ENCODE measurements around the gene DNAJB8. TPM values are rescaled to one million over a fixed set of nuclear protein-coding genes. Genes with fewer than 3 reads are reported as not detected.

Gene DNAJB8
- total RNA-seq, 1 experiment from 2014 or later = not detected

GRCh38 chr3:128498127-128498626 is 31.5 kb upstream of the DNAJB8 start:
- Histone ChIP-seq H3K36me3 (replicated peaks; ENCODE audit: control insufficient read depth, insufficient read depth, low read length) (no peaks in the 10 kb centered on the region), H3K4me3 (ENCODE audit: insufficient read depth, low read depth, low read length) (no peak overlapping the region), H3K27me3 (ENCODE audit: control insufficient read depth, insufficient read depth, low read length) (peaks cover 52% of the 10 kb centered on the region)
- no peak for DNase-seq

GRCh38 chr3:128497305-128498126 is 30.8 kb upstream of the DNAJB8 start:
- peak overlapping the region; percentile 47 for H3K4me3 ChIP-seq (ENCODE audit: insufficient read depth, low read depth, low read length)
- H3K36me3 ChIP-seq (replicated peaks; ENCODE audit: control insufficient read depth, insufficient read depth, low read length) = no peaks in the 10 kb centered on the region
- peak; percentile 99 for DNase-seq
- H3K27me3 ChIP-seq (ENCODE audit: control insufficient read depth, insufficient read depth, low read length) = peaks cover 59% of the 10 kb centered on the region

- Histone ChIP-seq H3K36me3 (replicated peaks; ENCODE audit: control insufficient read depth, insufficient read depth, low read length) (no peaks in the 10 kb centered on the region), H3K27me3 (ENCODE audit: control insufficient read depth, insufficient read depth, low read length) (peaks cover 67% of the 10 kb centered on the region), H3K4me3 (ENCODE audit: insufficient read depth, low read depth, low read length) (peak overlapping the region; percentile 47; the same call in 1 of the 2 replicates)
- DNase-seq = peak; percentile 69
Observed at GRCh38 chr3:128496602-128497304, 30.1 kb upstream of the DNAJB8 start.

- Histone ChIP-seq H3K27me3 (ENCODE audit: control insufficient read depth, insufficient read depth, low read length) (peaks cover 73% of the 10 kb centered on the region), H3K4me3 (ENCODE audit: insufficient read depth, low read depth, low read length) (no peak overlapping the region), H3K36me3 (replicated peaks; ENCODE audit: control insufficient read depth, insufficient read depth, low read length) (no peaks in the 10 kb centered on the region)
- peak; percentile 70 for DNase-seq
Observed at GRCh38 chr3:128496019-128496601, 29.4 kb upstream of the DNAJB8 start.

GRCh38 chr3:128495435-128495970 is 28.8 kb upstream of the DNAJB8 start:
- no peak overlapping the region for H3K4me3 ChIP-seq (ENCODE audit: insufficient read depth, low read depth, low read length)
- no peaks in the 10 kb centered on the region for H3K36me3 ChIP-seq (replicated peaks; ENCODE audit: control insufficient read depth, insufficient read depth, low read length)
- H3K27me3 ChIP-seq (ENCODE audit: control insufficient read depth, insufficient read depth, low read length) = peaks cover 79% of the 10 kb centered on the region
- no peak for DNase-seq

- no peak for DNase-seq
- Histone ChIP-seq H3K4me3 (ENCODE audit: insufficient read depth, low read depth, low read length) (no peak overlapping the region), H3K36me3 (replicated peaks; ENCODE audit: control insufficient read depth, insufficient read depth, low read length) (no peaks in the 10 kb centered on the region), H3K27me3 (ENCODE audit: control insufficient read depth, insufficient read depth, low read length) (peaks cover 91% of the 10 kb centered on the region)
Observed at GRCh38 chr3:128494367-128494650, 27.6 kb upstream of the DNAJB8 start.

- peak; percentile 64 for DNase-seq
- peaks cover 96% of the 10 kb centered on the region for H3K27me3 ChIP-seq (ENCODE audit: control insufficient read depth, insufficient read depth, low read length)
- H3K4me3 ChIP-seq (ENCODE audit: insufficient read depth, low read depth, low read length) = no peak overlapping the region
- no peaks in the 10 kb centered on the region for H3K36me3 ChIP-seq (replicated peaks; ENCODE audit: control insufficient read depth, insufficient read depth, low read length)
Observed at GRCh38 chr3:128493570-128494366, 27.1 kb upstream of the DNAJB8 start.

- peaks cover 98% of the 10 kb centered on the region for H3K27me3 ChIP-seq (ENCODE audit: control insufficient read depth, insufficient read depth, low read length)
- H3K4me3 ChIP-seq (ENCODE audit: insufficient read depth, low read depth, low read length) = no peak within 1 kb of the TSS
- H3K36me3 ChIP-seq (replicated peaks; ENCODE audit: control insufficient read depth, insufficient read depth, low read length) = no peaks in the 10 kb centered on the region
- peak; percentile 82 for DNase-seq
Observed at GRCh38 chr3:128492671-128493569, 26.2 kb upstream of the DNAJB8 start, which contains the start of gene GATA2. Gene GATA2, minus strand, starts transcription at chr3:128493201. Its CDS starts 6,170 bp downstream, at chr3:128487031.

- peak; percentile 75 for DNase-seq
- H3K36me3 ChIP-seq (replicated peaks; ENCODE audit: control insufficient read depth, insufficient read depth, low read length) = no peaks in the 10 kb centered on the region
- no peak overlapping the region for H3K4me3 ChIP-seq (ENCODE audit: insufficient read depth, low read depth, low read length)
- peaks cover 99% of the 10 kb centered on the region for H3K27me3 ChIP-seq (ENCODE audit: control insufficient read depth, insufficient read depth, low read length)
Observed at GRCh38 chr3:128491941-128492670, 25.4 kb upstream of the DNAJB8 start.

GRCh38 chr3:128491691-128491940 is 24.9 kb upstream of the DNAJB8 start:
- Histone ChIP-seq H3K4me3 (ENCODE audit: insufficient read depth, low read depth, low read length) (no peak overlapping the region), H3K27me3 (ENCODE audit: control insufficient read depth, insufficient read depth, low read length) (peaks cover 99% of the 10 kb centered on the region)
- peak; percentile 75 for DNase-seq

GRCh38 chr3:128490915-128491690 is 24.4 kb upstream of the DNAJB8 start:
- H3K36me3 ChIP-seq (replicated peaks; ENCODE audit: control insufficient read depth, insufficient read depth, low read length) = no peaks in the 10 kb centered on the region
- H3K4me3 ChIP-seq (ENCODE audit: insufficient read depth, low read depth, low read length) = no peak overlapping the region
- H3K27me3 ChIP-seq (ENCODE audit: control insufficient read depth, insufficient read depth, low read length) = peaks cover 99% of the 10 kb centered on the region
- peak; percentile 70 for DNase-seq

More at GRCh38 chr3:128491691-128491940, 24.9 kb upstream of the DNAJB8 start:
- no peaks in the 10 kb centered on the region for H3K36me3 ChIP-seq (replicated peaks; ENCODE audit: control insufficient read depth, insufficient read depth, low read length)

GRCh38 chr3:128490650-128490914 is 23.9 kb upstream of the DNAJB8 start:
- Histone ChIP-seq H3K36me3 (replicated peaks; ENCODE audit: control insufficient read depth, insufficient read depth, low read length) (no peaks in the 10 kb centered on the region), H3K27me3 (ENCODE audit: control insufficient read depth, insufficient read depth, low read length) (peaks cover 99% of the 10 kb centered on the region), H3K4me3 (ENCODE audit: insufficient read depth, low read depth, low read length) (no peak overlapping the region)
- no peak for DNase-seq

All from H7 (cell line).